ELF-1 (cell line): ENCODE data around the gene DAZAP1.

ENCODE experiments used
- DNase-seq: peaks from one replicate; pipeline ENCODE4 v3.0.0-alpha.2; 2016; ENCODE audit warnings: low read depth, low spot score

The DAZAP1 gene

GRCh38 chr19:1441022-1441426 is 33.6 kb downstream of the DAZAP1 start:
- no peak for DNase-seq

GRCh38 chr19:1441677-1442438 is 34.5 kb downstream of the DAZAP1 start:
- DNase-seq = no peak

- DNase-seq = peak; percentile 87
These were observed 38.0 kb downstream of the DAZAP1 start for GRCh38 chr19:1445185-1445931.

GRCh38 chr19:1445932-1446712 is 38.7 kb downstream of the DAZAP1 start:
- no peak for DNase-seq

- no peak for DNase-seq
These were observed 39.5 kb downstream of the DAZAP1 start for GRCh38 chr19:1446713-1447481.

- DNase-seq = no peak
These were observed 40.1 kb downstream of the DAZAP1 start for GRCh38 chr19:1447504-1447903.

GRCh38 chr19:1447944-1448343 is 40.6 kb downstream of the DAZAP1 start:
- DNase-seq = no peak

GRCh38 chr19:1449467-1450442 is 42.4 kb downstream of the DAZAP1 start, which contains the start of gene APC2:
TSS of gene APC2 (plus strand) at chr19:1450121. CDS start at chr19:1453002, 2,881 bp downstream.
- DNase-seq = peak; percentile 69

GRCh38 chr19:1450735-1451731 is 43.6 kb downstream of the DAZAP1 start:
- DNase-seq = no peak

GRCh38 chr19:1451916-1452801 is 44.8 kb downstream of the DAZAP1 start:
- no peak for DNase-seq

- no peak for DNase-seq
These were observed 45.6 kb downstream of the DAZAP1 start for GRCh38 chr19:1452802-1453524.

- no peak for DNase-seq
These were observed 46.4 kb downstream of the DAZAP1 start for GRCh38 chr19:1453525-1454364.

GRCh38 chr19:1455002-1455335 is 47.6 kb downstream of the DAZAP1 start:
- DNase-seq = no peak

- DNase-seq = peak; percentile 94
These were observed 48.1 kb downstream of the DAZAP1 start for GRCh38 chr19:1455336-1456120.

GRCh38 chr19:1456121-1456900 is 48.9 kb downstream of the DAZAP1 start:
- DNase-seq = no peak
